HG03469 (cell line): ENCODE data around the gene RBBP4.
"Not testable (repeated sequence)": the region's sequence is repeated elsewhere in the genome, so short reads cannot be mapped to it uniquely, and the experiment has no call there.

ENCODE experiments used
- ATAC-seq: cut with Tn5 transposase; IDR thresholded peaks from one replicate; pipeline ENCODE4 v1.9.1; 2021; ENCODE audit warnings: mild to moderate bottlenecking, moderate library complexity, moderate number of reproducible peaks; ENCODE audit not compliant: unreplicated experiment

RBBP4 gene

DNA sequence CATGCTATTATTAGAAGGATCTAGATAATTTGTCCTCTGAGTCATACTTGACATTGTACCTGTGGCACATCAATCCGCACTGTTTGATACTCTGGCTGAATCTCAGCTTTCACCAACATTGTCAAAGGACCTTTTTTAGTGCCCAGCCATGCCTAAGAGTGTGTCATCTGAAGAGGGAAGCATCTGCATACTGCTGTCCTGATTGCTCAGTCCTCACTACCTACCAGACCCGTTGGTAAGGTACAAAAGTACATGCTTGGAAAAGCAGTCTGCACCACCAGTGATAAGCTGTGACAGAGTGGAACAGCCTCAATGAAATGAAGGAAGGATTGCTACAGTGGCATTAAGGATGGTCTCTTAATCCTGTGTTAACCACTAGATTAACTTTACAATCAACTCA is 34.5 kb downstream of the RBBP4 start:
- ATAC-seq, result no peak

DNA sequence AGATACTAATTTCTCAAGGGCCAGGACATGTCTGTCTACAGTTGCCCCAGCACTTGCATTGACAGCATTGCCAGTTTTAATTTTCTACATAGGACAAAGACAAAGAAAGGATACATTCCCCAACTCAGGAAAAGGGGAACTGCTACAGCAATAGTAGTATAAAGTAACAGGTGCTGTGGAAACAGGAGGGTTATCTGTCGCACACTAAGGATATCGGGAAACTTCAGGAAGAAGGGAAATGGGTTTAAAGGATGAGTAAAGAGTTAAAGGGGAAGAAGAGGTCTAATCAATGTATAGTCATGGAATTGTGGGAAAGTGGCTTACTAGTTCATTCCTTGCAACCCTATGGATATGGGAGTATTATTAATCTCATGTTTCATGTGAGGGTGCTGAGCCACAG is 35.4 kb downstream of the RBBP4 start:
- ATAC-seq, result no peak

DNA sequence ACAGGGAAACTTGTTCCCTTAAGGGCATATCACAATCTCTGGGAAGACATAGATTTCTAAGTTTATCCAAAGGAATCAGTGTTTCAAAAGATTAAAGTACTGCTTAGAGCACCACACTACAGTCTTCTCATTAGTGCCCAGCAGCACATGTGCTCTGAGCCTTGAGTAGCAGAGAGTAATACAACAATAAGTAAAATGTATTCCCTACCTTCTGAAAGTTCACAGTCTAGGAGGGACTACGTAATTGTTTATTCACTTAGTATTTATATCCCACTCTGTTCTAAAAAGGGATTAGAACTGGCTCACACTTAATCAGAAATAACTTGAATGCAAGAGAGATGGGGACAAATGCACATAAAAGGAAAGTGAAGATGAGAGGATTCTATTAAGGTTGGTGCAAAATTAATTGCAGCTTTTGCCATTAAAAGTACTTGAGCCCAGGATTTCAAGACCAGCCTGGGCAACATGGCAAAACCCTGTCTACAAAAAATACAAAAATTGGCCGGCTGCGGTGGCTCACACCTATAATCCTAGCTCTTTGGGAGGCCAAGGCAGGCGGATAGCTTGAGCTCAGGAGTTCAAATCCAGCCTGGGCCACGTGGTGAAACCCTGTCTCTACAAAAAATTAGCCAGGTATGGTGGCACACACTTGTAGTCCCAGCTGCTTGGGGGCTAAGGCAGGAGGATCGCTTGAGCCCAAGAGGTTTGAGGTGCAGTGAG is 42.6 kb downstream of the RBBP4 start:
- ATAC-seq, result no peak

DNA sequence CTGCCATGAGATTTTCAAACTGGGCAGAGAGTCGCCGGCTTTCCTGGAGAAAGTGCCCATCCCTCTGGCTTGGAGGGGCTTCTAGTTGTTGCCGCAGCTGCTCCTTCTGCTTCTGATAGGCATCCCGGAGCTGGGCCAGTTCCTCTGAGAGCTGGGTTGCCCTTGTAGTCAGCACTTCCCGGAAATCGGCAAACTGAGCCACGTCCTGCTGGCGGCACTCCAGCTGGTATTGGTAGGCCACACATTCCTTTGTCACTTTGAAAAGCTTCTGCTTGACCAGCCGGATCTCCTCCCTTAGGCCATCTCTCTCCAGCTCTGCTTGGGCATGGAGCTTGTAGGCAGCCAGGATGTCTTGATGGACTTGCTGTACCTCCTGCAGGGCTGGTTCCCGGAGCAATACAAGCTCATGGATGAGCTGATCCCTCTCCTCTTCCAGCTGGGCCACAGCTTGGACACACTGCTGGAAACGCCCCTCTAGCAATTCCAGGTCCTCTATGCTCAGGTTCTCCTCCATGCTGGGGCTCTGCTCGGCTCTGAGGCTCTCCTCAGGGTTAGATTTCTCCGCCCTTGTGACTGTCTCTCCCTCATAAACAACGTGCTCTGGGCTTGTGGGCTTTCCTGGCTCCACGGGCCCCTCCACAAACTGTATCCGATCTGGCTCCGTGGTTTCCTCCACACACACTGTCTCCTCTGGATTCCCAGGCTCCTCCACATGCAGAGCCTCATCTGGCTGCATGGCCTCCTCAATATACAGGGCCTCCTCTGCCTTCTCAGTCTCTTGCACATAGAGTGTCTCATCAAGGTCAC is 44.3 kb downstream of the RBBP4 start:
- ATAC-seq, result no peak

DNA sequence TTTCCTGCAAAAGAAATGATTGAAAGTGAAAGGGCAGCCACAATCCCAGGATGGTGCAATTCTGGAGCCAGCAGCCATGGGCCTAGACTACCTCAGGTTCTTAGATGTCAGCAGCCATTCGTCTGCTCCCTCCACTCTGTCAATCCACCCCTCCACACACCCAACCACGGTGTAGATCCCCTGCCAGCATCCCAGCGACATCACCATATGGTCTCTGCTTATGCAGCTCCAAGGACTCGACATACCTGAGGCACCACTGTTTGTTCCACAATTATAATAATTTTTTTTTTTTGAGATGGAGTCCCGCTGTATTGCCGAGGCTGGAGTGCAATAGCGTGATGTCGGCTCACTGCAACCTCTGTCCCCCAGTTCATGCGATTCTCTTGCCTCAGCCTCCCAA is 45.0 kb downstream of the RBBP4 start:
- ATAC-seq, result no peak

DNA sequence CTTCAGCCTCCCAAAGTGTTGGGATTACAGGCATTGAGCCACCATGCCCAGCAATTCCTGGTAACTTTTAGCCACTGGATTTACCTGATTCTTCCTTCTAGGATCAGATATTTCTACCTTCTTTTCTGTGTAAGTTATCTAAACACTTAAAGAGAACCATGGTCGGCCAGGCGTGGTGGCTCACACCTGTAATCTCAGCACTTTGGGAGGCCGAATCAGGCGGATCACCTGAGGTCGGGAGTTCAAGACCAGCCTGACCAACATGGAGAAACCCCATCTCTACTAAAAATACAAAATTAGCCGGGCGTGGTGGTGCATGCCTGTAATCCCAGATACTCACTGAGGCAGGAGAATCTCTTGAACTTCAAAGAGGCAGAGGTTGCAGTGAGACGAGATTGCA is 46.0 kb downstream of the RBBP4 start:
- not testable (repeated sequence) for ATAC-seq

DNA sequence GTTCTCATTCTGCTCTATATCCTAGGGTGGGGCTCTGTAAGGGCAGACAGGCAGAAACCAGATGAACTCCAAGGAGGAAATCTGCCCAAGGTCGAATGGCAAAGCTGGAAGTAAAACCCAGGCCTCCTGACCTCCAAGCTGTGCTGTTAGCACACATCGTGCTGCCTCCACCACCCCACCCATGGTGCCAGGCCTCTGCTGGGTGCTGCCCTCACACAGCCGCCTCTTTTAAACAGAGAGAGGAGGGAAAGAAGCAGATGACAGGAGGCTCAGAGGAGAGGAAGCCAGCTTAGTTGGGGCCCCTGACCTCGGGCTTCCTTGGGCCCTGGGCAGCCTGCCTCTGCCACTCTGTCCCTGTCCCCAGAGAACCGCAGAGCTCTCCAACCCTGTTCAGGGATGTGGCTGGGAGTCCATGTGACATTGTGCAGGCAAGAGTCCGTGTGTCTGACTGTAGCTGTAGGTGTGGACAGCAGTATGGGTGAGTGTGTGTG is 50.5 kb downstream of the RBBP4 start:
- no peak for ATAC-seq

DNA sequence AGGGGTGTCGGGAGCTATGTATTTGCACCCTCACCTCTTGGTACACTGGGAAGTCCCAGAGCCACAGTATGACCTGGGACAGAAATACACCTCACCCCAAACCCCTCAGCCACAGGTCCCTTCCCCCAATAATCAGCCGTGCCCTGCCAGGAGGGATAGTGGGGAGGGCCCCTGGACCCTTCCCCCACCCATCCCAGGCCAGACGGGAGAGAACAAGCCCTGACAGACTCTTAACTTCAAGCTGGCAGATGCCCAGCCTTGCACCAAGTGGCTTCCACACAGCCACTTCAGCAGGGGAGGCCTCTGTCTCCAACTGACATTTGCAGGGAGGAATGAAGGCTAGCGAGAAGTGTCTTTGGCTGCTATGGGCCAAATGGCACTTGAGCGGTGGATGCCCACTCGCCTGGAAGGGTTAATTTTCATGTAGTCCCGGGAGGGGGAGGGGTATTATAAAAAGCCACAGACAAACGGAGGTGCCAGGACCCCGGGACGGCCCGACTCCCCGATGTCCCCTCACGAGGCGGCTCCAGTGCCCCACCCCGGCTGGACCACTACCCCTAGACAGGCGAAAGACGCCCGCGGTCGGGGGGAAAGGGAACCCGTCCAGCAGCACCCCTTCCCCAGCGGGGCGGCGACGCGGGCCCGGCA is 51.1 kb downstream of the RBBP4 start:
- ATAC-seq, result no peak

DNA sequence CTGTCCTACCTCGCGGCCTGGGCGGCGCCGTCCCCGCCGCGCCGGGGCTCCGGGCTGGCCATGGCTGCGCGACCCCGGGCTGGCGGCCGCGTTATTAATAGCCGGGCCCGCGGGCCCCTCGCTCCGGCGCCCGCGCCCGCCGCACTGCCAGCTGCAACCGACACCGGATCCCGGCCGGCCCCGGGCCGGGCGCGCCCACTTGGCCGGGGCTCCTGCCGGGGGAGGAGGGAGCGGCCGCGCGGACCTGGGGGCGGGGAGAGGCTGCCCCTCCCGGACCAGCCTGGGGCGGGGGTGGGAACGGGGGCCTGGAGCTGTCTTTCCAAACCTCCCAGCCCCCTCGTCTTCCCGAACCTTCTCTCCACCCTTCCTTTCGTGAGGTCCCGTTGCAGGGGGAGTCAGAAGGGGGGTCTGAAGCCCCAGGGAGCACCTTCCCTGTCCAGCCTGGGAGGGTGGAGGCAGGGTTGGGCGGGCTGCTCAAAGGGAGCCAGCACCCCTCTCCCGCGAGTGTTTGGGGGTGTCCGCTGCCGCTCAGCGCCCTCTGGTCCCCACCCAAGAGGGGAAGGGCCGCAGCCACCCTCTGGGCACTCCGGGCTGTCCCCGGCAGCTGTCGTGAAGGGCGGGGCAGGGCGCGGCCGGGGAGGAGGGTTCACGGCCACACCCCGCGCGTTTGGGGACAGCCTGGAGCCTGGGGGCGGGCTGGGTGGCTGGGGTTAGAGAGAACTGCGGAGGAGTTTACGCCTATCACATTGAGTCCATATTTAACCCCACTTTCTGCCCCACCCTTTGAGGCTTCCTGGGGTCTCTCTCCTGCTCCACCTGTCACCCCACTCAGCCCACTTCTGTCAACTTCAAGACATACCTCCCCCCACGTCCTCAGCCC is 51.8 kb downstream of the RBBP4 start, which contains the start of gene SYNC:
TSS of gene SYNC (minus strand) at position 172 of the 880 bp plus-strand sequence. CDS start at position 62, 110 bp downstream.
- no peak for ATAC-seq

DNA sequence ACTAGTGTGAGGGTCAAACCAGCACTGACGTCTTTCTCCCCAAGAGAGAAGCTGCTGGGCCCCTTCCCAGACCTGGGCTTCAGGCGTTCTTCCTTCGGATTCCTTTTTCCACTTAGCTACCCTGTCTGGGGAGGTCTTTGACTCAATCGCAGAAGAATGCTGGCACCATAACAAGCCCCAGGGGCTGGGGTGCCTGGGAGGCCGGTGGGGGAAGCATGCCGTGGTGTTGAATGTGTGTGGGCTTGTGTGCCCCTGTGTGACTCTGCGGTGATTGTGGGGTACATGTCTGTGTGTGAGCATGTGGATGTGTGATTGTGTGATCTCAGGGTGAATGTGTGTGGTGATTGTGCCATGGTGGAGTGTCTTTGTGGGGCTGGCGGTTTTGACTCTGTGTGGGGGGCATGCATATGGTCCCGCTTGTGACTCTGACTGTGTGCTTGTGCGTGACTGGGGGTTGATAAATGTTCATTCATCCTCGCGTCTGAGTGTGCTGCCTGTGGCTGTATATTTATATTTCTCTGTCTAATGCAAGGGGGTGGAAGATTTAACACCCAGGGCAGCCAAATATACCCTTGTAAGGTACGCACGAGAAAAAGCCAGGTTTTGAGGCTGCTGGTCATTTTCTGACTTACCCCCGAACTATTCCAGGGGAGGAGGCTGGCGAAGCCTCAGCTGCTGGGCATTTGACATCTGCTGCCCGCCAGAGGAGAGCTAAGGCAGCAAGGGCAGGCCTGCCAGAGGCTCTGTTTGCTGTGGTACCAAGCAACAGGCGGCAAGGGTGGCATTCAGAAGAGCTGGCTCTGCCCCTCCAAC is 52.7 kb downstream of the RBBP4 start:
- ATAC-seq, result no peak

DNA sequence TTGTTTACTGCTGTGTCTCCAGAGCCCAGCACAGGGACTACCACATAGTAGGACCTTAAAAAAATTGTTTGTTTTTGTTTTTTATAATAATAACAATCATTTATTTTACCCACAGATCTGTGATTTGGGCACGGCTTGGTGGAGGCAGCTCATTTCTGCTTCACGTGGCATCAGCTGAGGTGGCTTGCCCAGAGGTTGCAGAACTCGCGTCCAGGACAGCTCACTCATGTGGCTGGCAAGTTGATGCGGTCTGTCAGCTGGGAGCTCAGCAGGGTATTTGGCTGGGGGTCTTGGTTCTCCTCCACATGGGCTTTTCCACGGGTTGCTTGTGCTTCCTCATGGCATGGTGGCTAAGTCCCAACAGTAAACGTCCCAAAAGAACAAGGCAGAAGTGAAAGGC is 54.5 kb downstream of the RBBP4 start:
- ATAC-seq, result no peak

DNA sequence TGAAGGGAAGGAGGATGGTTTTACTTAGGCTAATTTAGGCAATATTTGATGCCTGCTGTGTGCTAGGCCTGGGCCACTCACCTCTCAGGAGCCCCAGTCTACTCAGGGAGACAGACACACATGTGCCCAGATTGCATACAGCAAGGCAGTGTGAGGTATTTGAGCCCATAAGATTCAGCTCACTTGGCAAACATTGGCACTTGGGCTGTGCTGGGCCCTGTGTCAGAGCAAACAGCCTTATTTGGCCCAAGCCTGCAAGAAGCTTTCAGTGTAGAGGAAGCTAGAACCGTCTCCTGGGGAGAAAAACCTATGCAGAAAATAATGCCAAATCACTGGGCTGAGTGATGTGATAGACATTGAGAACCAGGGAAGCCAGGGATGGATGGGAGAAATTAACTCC is 55.5 kb downstream of the RBBP4 start:
- no peak for ATAC-seq

DNA sequence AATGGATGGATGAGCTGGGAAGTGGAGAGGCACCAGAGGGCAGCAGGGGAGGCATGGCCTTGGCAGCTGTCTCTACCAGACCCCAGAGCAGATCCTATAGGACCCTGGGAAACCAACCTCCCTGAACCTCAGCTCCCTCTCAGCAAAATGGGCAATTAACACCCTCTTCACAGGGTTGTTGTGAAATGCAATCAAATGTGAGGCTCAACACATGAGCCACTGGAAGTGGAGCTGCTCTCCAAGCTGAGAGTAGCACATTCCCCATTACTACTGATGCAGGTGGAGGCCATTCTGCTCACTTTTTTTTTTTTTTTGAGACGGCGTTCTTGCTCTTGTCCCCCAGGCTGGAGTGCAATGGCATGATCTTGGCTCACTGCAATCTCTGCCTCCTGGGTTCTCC is 58.1 kb downstream of the RBBP4 start:
- no peak for ATAC-seq

DNA sequence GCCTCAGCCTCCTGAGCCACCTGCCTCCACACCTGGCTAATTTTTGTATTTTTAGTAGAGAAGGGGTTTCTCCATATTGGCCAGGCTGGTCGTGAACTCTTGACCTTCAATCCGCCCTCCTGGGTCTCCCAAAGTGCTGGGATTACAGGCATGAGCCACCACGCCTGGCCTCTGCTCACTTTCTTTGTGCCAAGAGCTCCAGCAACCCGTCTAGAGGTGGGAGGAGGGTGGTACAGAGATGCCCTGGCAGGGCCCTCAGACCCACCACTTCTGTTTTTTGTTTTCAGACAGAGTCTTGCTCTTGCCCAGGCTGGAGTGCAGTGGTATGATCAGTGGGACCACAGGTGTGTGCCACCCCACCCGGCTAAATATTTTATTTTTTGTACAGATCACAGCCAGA is 58.5 kb downstream of the RBBP4 start:
- no peak for ATAC-seq

DNA sequence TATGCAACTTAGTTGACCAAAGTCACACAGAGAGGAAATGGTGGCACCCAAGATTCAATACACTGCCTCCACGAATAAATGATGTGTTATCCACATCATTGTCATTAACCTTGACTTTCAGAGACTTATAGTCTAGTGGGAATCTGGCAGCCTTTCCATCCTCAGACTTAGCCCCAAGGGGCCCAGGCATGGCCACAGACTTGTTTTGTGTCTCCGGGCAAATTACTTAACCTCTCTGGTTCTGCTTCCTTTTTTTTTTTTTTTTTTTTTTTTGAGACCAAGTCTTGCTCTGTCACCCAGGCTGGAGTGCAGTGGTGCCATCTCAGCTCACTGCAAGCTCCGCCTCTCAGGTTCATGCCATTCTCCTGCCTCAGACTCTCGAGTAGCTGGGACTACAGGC is 60.2 kb downstream of the RBBP4 start:
- ATAC-seq, result not testable (repeated sequence)

DNA sequence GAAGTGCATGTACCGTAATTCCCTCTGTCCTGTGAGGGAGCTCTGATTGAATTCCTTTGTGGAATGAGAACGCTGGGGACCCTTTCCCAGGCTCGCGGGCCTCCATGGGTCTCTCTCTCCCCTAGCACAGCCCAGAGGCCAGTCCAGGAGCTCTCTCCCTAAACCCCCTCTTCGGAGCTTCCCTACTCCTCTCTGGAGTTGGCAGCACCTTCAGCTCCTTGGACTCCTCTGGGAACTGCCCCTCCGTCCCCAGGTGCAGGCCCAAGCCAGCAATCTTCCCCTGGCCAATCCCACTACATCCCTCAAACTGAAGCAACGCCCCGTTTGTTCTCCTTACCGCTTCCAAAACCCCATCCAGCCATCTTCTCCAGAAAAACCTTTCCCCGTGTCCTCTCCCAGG is 62.1 kb downstream of the RBBP4 start:
- no peak for ATAC-seq

DNA sequence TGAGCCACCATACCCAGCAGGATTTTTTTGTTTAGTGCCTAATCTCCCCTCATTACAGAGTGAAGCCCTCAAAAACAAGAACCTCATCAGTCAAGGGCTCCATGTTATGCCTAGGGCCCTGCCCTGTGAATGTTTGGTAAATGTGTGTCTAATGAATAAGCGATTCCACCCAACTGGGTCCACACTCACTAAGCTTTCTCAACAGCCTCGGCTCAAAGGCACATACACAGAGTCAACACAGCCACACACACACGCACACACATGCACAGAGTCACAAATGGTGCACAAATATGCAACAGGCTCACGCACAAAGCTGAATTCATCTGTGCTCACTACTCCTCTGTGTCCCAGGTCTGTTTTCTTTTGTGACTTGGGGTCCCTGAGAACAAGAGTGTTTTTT is 63.3 kb downstream of the RBBP4 start:
- no peak for ATAC-seq

DNA sequence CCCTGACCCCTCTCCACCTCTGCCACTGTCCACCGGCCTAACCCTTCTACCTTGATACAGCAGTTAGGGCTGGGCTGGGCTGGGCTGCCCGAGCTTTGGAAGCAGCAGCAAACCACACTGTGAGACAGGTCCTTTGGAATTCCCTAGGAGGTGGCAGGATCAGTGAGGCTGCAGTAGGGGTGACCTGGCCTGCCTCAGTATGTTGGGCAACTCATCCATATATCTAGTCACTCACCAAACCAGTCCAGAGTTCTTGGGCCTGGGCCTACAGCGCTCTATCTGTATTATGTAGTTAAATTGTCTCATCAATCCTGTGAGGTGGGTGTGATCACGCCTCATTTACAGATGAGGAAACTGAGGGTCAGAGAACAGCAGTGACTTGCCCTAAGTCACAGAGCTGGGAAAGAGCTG is 64.9 kb downstream of the RBBP4 start:
- ATAC-seq, result no peak

DNA sequence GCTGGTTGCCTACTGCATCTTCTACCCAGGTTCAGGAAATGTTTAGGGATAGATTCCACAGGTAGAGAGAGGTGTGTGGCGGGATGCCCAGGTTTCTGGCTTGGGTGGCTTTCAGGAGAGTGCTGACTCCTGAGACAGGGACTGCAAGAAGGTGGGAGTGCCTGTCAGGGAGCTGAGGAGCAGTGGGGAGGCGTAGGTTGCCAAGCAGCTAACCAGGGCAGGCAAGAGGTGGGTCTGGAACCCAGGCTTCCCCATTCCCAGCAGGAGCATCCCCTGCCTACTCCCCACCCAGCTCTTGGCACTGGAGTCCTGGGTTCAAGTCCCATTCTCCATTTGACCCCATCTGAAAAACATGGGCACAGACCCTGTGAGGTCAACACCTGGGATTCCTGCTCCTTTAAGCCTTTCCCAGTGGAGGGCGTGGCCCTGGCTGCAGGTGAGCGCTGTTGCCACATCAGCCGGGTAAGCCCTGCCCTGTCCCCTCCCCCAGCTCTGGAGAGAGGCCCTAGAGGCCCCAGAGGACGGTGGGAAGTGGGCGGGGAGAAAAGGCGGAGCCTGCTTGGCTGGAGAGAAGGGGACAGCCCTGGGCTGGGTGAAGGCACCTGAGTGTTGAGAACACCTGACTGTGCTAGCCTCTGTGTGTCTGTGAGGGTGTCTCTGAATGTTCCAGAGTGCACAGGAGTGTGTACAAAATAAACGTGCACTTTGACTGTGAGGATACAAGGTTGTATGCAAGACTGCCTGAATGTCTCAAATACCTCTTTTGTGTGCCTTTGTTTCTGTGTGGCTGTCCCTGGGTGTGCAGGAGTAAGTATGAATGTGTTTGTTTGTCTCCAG is 65.5 kb downstream of the RBBP4 start:
- ATAC-seq, result no peak
